H1 (cell line): ENCODE measurements around the gene SRMS. TPM values are rescaled to one million over a fixed set of nuclear protein-coding genes. Genes with fewer than 3 reads are reported as not detected.

ENCODE experiments used
- CTCF ChIA-PET: fragments of 300-600 bp; sonication (Branson Sonifier 250); formaldehyde crosslinking; loops from one replicate; lab custom pipeline; 2021; ENCODE audit not compliant: partially characterized antibody; lab: Charles Lee
- POLR2A ChIA-PET: fragments of 300-600 bp; sonication (Branson Sonifier 250); formaldehyde crosslinking; loops from one replicate; lab custom pipeline; 2021; ENCODE audit warnings: inconsistent platforms; ENCODE audit not compliant: partially characterized antibody; lab: Charles Lee
- DNase-seq, 2 experiments: peaks; one replicate each; pipeline versions ENCODE4 v3.0.0 to v3.0.0-alpha.2; 2010 to 2022; ENCODE audit warnings: low spot score in 2 of 2, low read depth in 1 of 2, mixed read lengths in 1 of 2
- FAIRE-seq: peaks from 2 replicates; lab custom pipeline; 2011; peaks lifted over from hg19 to GRCh38; lab: Jason Lieb, UNC
- H2AFZ ChIP-seq: 2 replicates; pipeline ENCODE4 v1.8.1; 2012; ENCODE audit warnings: low read length, inconsistent platforms
- H2AK5ac ChIP-seq: 2 replicates; pipeline ENCODE4 v1.6.1; 2013; ENCODE audit warnings: low read depth, low read length
- H2BK120ac ChIP-seq: replicated peaks from 2 replicates; pipeline ENCODE3; 2013; ENCODE audit warnings: low read depth, low read length, inconsistent platforms
- H2BK12ac ChIP-seq: 2 replicates; pipeline ENCODE4 v1.6.1; 2013; ENCODE audit warnings: low read depth, low read length
- H2BK15ac ChIP-seq: 2 replicates; pipeline ENCODE4 v1.6.1; 2013; ENCODE audit warnings: low read length
- H2BK20ac ChIP-seq: 2 replicates; pipeline ENCODE4 v1.6.1; 2013; ENCODE audit warnings: low read length
- H2BK5ac ChIP-seq: 2 replicates; pipeline ENCODE4 v1.6.1; 2013; ENCODE audit warnings: low read depth, low read length
- H3K14ac ChIP-seq: 2 replicates; pipeline ENCODE4 v1.6.1; 2013; ENCODE audit warnings: inconsistent platforms; ENCODE audit not compliant: insufficient read length
- H3K18ac ChIP-seq: 2 replicates; pipeline ENCODE4 v1.6.1; 2013; ENCODE audit warnings: low read length; ENCODE audit errors: extremely low read depth
- H3K23ac ChIP-seq: 2 replicates; pipeline ENCODE4 v1.6.1; 2013; ENCODE audit warnings: inconsistent platforms; ENCODE audit not compliant: insufficient read length
- H3K23me2 ChIP-seq: 2 replicates; pipeline ENCODE4 v1.6.1; 2013; ENCODE audit warnings: low read depth, low read length
- H3K27ac ChIP-seq: 2 replicates; pipeline ENCODE4 v1.6.1; 2011; ENCODE audit warnings: low read depth, low read length, inconsistent platforms
- H3K27me3 ChIP-seq, 4 experiments: replicated peaks in 1 of 4; 1 replicate in 1 of 4; 2 replicates in 3 of 4; pipeline versions ENCODE4 v1.6.1 to v1.8.1; 2011 to 2013; ENCODE audit warnings: low read length in 3 of 4, mild to moderate bottlenecking in 3 of 4, inconsistent platforms in 2 of 4, mixed read lengths in 2 of 4, moderate library complexity in 1 of 4; ENCODE audit not compliant: control insufficient read depth in 3 of 4, insufficient read depth in 3 of 4; ENCODE audit errors: extremely low read depth in 1 of 4
- H3K36me3 ChIP-seq, 4 experiments: 2 replicates each; pipeline versions ENCODE4 v1.6.1 to v1.8.1; 2011 to 2013; ENCODE audit warnings: mild to moderate bottlenecking in 4 of 4, low read length in 3 of 4, moderate library complexity in 2 of 4, control low read depth in 1 of 4, inconsistent platforms in 1 of 4; ENCODE audit not compliant: insufficient read depth in 4 of 4, control insufficient read depth in 2 of 4
- H3K4ac ChIP-seq: replicated peaks from 2 replicates; pipeline ENCODE3; 2013; ENCODE audit warnings: low read length, low read depth, mixed read lengths, inconsistent platforms; ENCODE audit not compliant: insufficient read length
- H3K4me1 ChIP-seq, 4 experiments: replicated peaks in 1 of 4; 1 replicate in 1 of 4; 2 replicates in 3 of 4; pipeline versions ENCODE4 v1.6.1 to v1.8.1; 2011 to 2013; ENCODE audit warnings: low read length in 3 of 4, inconsistent platforms in 2 of 4, mixed read lengths in 1 of 4; ENCODE audit not compliant: insufficient read depth in 4 of 4, control insufficient read depth in 3 of 4
- H3K4me2 ChIP-seq, 2 experiments: 2 replicates each; pipeline versions ENCODE4 v1.6.1 to v1.8.1; 2011 to 2013; ENCODE audit warnings: low read depth in 2 of 2, low read length in 2 of 2, control low read depth in 1 of 2, inconsistent platforms in 1 of 2, mild to moderate bottlenecking in 1 of 2; ENCODE audit not compliant: insufficient read depth in 1 of 2
- H3K4me3 ChIP-seq, 4 experiments: fragments of 200-600, 300-600 bp in 1 of 4; sonication (generic), shearing (Covaris generic), sonication (Bioruptor Twin) in 1 of 4; 2 replicates each; pipeline versions ENCODE4 v1.5.1 to v1.8.1; 2011 to 2016; ENCODE audit warnings: low read length in 4 of 4, low read depth in 3 of 4, control low read depth in 2 of 4, inconsistent platforms in 2 of 4, mild to moderate bottlenecking in 2 of 4, mixed read lengths in 1 of 4, moderate library complexity in 1 of 4; ENCODE audit not compliant: insufficient read depth in 2 of 4; ENCODE audit errors: extremely low read depth in 1 of 4
- H3K56ac ChIP-seq: replicated peaks from 2 replicates; pipeline ENCODE3; 2013; ENCODE audit warnings: low read depth, mild to moderate bottlenecking, mixed read lengths, low read length, inconsistent platforms; ENCODE audit not compliant: insufficient read length
- H3K79me1 ChIP-seq: 2 replicates; pipeline ENCODE4 v1.6.1; 2013; ENCODE audit warnings: low read depth, low read length, control low read depth
- H3K79me2 ChIP-seq, 2 experiments: 2 replicates each; pipeline versions ENCODE4 v1.6.1 to v1.8.1; 2012 to 2013; ENCODE audit warnings: low read length in 2 of 2, mild to moderate bottlenecking in 2 of 2, inconsistent platforms in 1 of 2; ENCODE audit not compliant: insufficient read depth in 2 of 2, control insufficient read depth in 1 of 2
- H3K9ac ChIP-seq, 4 experiments: replicated peaks in 1 of 4; 1 replicate in 1 of 4; 2 replicates in 3 of 4; pipeline versions ENCODE4 v1.6.1 to v1.8.1; 2011 to 2013; ENCODE audit warnings: low read depth in 3 of 4, low read length in 3 of 4, control low read depth in 2 of 4, mild to moderate bottlenecking in 2 of 4, moderate library complexity in 2 of 4, inconsistent platforms in 1 of 4; ENCODE audit errors: extremely low read depth in 1 of 4
- H3K9me3 ChIP-seq, 2 experiments: 2 replicates each; pipeline versions ENCODE4 v1.6.1 to v1.8.1; 2012 to 2013; ENCODE audit warnings: mild to moderate bottlenecking in 2 of 2, moderate library complexity in 2 of 2, control low read depth in 1 of 2, inconsistent platforms in 1 of 2, low read depth in 1 of 2, low read length in 1 of 2, mixed read lengths in 1 of 2; ENCODE audit not compliant: insufficient read depth in 2 of 2
- H4K20me1 ChIP-seq, 2 experiments: replicated peaks in 1 of 2; 2 replicates each; pipeline versions ENCODE3 to v1.8.1; 2011 to 2013; ENCODE audit warnings: inconsistent platforms in 2 of 2, low read length in 2 of 2, mild to moderate bottlenecking in 1 of 2; ENCODE audit not compliant: insufficient read depth in 2 of 2, control insufficient read depth in 1 of 2
- H4K5ac ChIP-seq: 2 replicates; pipeline ENCODE4 v1.6.1; 2013; ENCODE audit warnings: low read length, low read depth, mixed read lengths, inconsistent platforms; ENCODE audit not compliant: insufficient read length
- H4K8ac ChIP-seq: 2 replicates; pipeline ENCODE4 v1.8.0; 2013; ENCODE audit warnings: mild to moderate bottlenecking, moderate library complexity, low read length, inconsistent platforms; ENCODE audit not compliant: insufficient read depth; ENCODE audit errors: extremely low read depth
- H4K91ac ChIP-seq: replicated peaks from 2 replicates; pipeline ENCODE3; 2013; ENCODE audit warnings: low read length, mixed read lengths, inconsistent platforms; ENCODE audit not compliant: insufficient read length
- ASH2L ChIP-seq: fragments of 200-600, 300-600 bp; sonication (generic); IDR thresholded peaks from one replicate; pipeline ENCODE4 v1.7.1; 2017; ENCODE audit warnings: low read length
- YY1 ChIP-seq: IDR thresholded peaks from 2 replicates; pipeline ENCODE4 v1.6.1; 2011; ENCODE audit warnings: low read depth, mild to moderate bottlenecking, low read length
- WGBS, 2 experiments: shearing (Covaris generic) in 1 of 2; methylation state at CpG; one replicate each; pipeline versions ENCODE4 v1.1.6 to v1.1.7; 2013 to 2015; ENCODE audit warnings: low lambda C conversion rate in 2 of 2, mixed read lengths in 2 of 2, inconsistent platforms in 1 of 2, low coverage in 1 of 2, missing lambda C conversion rate in 1 of 2; ENCODE audit not compliant: insufficient replicate concordance in 2 of 2, insufficient coverage in 1 of 2, insufficient read length in 1 of 2; ENCODE audit errors: extremely low coverage in 1 of 2, missing lambda C conversion rate in 1 of 2; 5-methylcytosine and 5-hydroxymethylcytosine counted together
- polyA plus RNA-seq, 7 experiments: library from polyadenylated mRNA; depleted of rRNA in 3 of 7; stranded (reverse) in 5 of 7; unstranded in 2 of 7; fragments of >200 nt in 5 of 7; fragments of 200-250 nt in 2 of 7; gene quantifications; 1 replicate in 5 of 7; 2 replicates in 1 of 7; 4 replicates in 1 of 7; pipeline versions ENCODE4 v1.2.1 to v1.2.3, GENCODE V29; 2011 to 2013; ENCODE audit warnings: missing spikeins in 2 of 7, mixed read lengths in 2 of 7
- total RNA-seq: library from RNA; stranded (reverse); fragmentation: NEBNext Ultra II Directional; extraction: Animal tissue kit (Norgen Biotek cat#: 25700); gene quantifications from 2 replicates; pipeline ENCODE4 v1.2.1, GENCODE V29; 2021

SRMS gene
- total and polyA plus RNA-seq, 2 of the 8 experiments (the other 6 are each of a cell fraction or from before 2014, with no cell fraction given): 0.39 to 0.76 TPM

DNA sequence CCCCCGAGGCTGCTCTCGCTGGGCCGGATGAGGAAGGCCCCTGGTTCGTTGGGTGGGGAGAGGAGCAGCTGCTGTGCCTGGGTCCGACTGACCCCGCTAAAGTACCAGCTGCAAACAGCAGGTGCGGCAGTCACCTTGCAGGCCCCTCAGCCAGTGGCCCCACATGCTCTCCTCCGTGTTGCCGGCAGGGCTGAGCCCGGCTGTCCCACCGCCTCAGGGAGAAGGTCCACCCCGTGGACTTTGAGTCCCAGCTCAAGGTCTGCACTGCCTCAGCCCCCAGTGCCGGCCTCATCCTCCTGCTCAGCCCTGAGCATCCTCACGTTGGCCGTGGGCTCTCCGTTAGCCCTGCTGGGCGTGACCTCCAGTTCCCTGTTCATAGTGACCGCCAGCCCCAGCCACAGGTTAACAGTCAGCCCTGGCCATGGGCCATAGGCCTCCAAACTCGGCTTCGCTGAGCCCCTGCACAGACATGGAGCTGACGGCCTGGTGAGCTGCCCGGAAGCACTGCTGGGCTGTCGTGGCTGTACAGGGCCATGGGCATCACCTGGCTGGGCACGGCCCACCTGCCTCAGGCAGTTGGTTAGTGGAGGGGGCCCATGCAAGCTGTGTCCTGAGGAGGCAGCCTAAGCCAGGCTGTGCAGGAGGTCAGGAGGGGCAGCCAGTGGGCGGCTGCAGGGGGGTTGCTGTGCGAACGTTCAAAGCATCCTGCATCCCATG, 3.1 kb downstream of the SRMS start:
- Histone ChIP-seq H2BK20ac (no peak overlapping the region), H2BK15ac (no peak overlapping the region), H3K23ac (no peak overlapping the region), H3K79me1 (no peaks in the 10 kb centered on the region), H3K27me3 (no peaks in the 10 kb centered on the region), H3K4me2 (no peak overlapping the region), H3K36me3 (no peaks in the 10 kb centered on the region), H3K18ac (no peak overlapping the region), H3K9me3 (no peaks in the 10 kb centered on the region), H4K20me1 (no peaks in the 10 kb centered on the region), H3K4ac (no peak overlapping the region), H4K8ac (no peak overlapping the region; the same call in 1 of the 2 replicates), H3K79me2 (no peaks in the 10 kb centered on the region), H3K9ac (no peak overlapping the region), H3K27ac (no peak overlapping the region), H4K91ac (no peak overlapping the region), H2AFZ (no peak overlapping the region), H2BK12ac (no peak overlapping the region), H2AK5ac (no peak overlapping the region), H3K23me2 (no peaks in the 10 kb centered on the region), H2BK120ac (no peak overlapping the region), H3K4me1 (peaks cover 0 to 18% (median 7%) of the 10 kb centered on the region in 4 experiments; a peak in 6 of 7 replicates), H4K5ac (no peak overlapping the region), H3K14ac (no peak overlapping the region), H3K4me3 (no peak overlapping the region), H3K56ac (no peak overlapping the region), H2BK5ac (no peak overlapping the region)
- CTCF ChIA-PET: interaction anchor here (0.9 to 1.3 kb wide), 7 partner anchors 8 to 433 kb away, joined by 3 to 4 read pairs (median 3); partner anchors contain the start of gene RTEL1
- TF ChIP-seq ASH2L (no peak), YY1 (no peak)
- no peak for FAIRE-seq
- WGBS, 2 experiments: 89% methylated on average over 26 of the region's 27 CpGs; no CpG with 5 or more reads in 1 of the 2 experiments
- POLR2A ChIA-PET: interaction anchor here (1.5 kb wide), 1 partner anchor 23 kb away, joined by 5 read pairs; no protein-coding TSS in a partner anchor
- no peak for DNase-seq
